H1 (cell line): ENCODE measurements around the gene PLA2G4E.

Experiments
- EP300 ChIP-seq, 2 experiments: IDR thresholded peaks; 1 replicate in 1 of 2; 2 replicates in 1 of 2; pipeline ENCODE4 v1.6.1; 2011 to 2012; ENCODE audit warnings: low read depth in 2 of 2, low read length in 2 of 2, mild to moderate bottlenecking in 2 of 2, borderline replicate concordance in 1 of 2, inconsistent platforms in 1 of 2, moderate library complexity in 1 of 2
- POLR2A ChIP-seq, 2 experiments: IDR thresholded peaks; 1 replicate in 1 of 2; 2 replicates in 1 of 2; pipeline ENCODE4 v1.6.1; 2011; ENCODE audit warnings: low read depth in 2 of 2, low read length in 2 of 2, mild to moderate bottlenecking in 2 of 2; ENCODE audit errors: control extremely low read depth in 1 of 2
- SIN3A ChIP-seq, 2 experiments: IDR thresholded peaks in 1 of 2; conservative IDR thresholded peaks in 1 of 2; 2 replicates each; pipeline ENCODE4 v1.6.1; 2011 to 2012; ENCODE audit warnings: low read length in 2 of 2, improper control_type of control experiment in 1 of 2, low read depth in 1 of 2, mild to moderate bottlenecking in 1 of 2
- USF2 ChIP-seq: IDR thresholded peaks from 2 replicates; pipeline ENCODE4 v1.6.1; 2011; ENCODE audit warnings: low read length, improper control_type of control experiment

DNA sequence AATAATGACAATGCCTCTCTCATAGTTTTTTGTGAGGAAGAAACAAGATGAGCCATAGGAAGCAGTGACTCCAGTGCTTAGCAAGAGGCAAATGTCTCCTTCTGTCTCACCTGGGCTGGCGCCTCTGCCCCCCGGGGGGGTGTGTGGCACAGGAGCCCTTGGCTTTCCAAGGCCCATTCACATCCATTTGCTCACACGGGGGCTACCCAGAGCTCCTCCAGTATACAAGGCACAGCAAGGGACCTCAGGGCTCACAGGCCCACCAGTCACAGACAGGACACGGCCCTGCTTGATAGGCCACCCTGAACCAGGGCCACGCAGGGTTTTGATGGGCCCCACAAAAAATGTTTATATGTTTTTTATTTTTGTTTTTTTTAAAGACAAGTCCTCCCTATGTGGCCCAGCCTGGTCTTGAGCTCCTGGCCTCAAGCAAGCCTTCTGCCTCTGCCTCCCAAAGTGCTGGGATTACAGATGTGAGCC, 26.6 kb downstream of the PLA2G4E start:
- no peak for TF ChIP-seq SIN3A (conservative IDR thresholded peaks at IDR 0.05 in 1 of 2, IDR thresholded peaks at IDR 0.05 in 1 of 2; ENCODE audit: low read depth in 1 of 2, low read length in 2 of 2)
- TF ChIP-seq POLR2A (IDR thresholded peaks at IDR 0.05; ENCODE audit: control extremely low read depth in 1 of 2, low read depth in 2 of 2, low read length in 2 of 2): no peak
- no peak for TF ChIP-seq USF2
- no peak for TF ChIP-seq EP300 (IDR thresholded peaks at IDR 0.05; ENCODE audit: borderline replicate concordance in 1 of 2, low read depth in 2 of 2, low read length in 2 of 2)
